ENCODE measurements around the gene SPATA20.

The SPATA20 gene

GRCh38 chr17:50540560-50541401 lies 6.2 kb upstream of the SPATA20 start:
- no peak for DNase-seq

DNA sequence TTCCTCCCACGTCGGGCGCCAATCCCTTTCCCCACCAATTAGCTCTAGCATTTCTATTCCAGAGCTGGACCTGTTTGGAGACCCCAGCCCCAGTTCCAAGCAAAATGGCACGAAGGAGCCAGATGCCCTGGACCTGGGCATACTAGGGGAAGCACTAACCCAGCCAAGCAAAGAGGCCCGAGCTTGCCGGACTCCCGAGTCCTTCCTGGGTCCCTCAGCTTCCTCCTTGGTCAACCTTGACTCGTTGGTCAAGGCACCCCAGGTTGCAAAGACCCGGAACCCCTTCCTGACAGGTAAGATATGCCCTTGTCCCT lies 5.6 kb upstream of the SPATA20 start:
- no peak for DNase-seq

- DNase-seq, result peak; percentile 75 to 81
These were observed 5.0 kb upstream of the SPATA20 start for GRCh38 chr17:50541716-50542688.

DNA sequence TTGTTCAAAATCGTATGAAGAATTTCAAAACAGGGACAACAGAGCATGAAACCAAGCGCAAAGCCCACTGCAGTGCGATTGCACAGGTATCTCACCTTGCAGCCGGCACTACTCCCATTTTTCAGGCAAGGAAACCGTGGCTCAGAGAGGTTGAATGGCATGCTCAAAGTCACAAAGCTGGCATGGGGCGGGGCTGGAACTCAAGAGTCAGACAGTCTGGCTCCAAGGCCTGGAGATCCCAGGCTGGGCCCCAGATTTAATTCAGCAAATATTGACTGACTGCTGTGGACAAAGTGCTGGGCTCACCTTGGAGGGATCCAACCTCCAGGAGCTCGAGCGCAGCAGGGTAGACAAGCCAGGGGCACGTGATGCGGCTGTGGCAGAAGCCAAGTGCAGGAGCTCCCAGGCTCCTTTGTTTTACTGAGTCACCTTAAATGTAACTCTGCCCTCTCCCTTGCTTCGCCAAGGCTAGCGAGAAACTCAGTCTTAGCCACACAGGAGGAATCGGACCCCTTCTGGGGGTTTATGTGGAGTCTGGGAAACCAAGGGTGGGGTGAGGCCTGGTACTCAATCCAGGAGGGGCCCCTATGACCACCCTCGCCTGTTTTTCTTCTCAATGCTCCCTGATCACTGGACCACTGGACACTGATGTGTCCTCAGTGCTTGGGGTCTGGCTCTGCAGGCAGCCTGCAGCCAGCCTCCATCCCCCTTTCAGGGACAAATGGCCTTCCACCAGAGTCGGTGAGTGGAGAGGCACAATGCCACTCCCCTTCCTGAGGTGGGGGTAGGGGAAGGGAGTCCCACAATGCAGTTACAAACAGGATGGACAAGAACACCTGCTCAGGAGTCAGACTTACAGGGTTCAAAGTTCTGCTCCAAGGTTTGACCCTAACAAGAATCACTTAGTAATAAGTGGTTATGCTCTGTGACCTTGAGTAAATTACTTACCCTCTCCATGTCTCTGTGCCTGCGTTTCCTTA lies 3.9 kb upstream of the SPATA20 start:
- DNase-seq, result no peak

- no peak for DNase-seq
These were observed 2.5 kb upstream of the SPATA20 start for GRCh38 chr17:50544516-50544915.

DNA sequence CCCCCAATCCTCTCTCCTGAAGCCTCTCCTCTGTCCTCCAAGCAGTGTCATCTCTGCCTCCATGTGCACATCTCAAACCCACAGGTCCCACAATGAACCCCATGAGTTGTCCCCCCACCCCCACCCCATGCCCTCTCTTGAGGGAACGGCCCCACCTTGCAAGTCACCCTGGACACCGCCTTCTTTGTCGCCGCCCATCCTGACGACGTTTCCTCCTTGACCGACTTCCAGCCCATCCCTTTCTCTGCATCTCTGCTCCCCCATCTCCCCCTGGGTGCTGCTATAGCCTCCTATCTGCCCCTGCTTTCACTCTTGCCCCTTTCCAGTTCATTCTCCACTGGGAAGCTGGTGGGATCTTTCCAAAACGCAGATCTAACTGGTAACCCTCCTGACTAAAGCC lies 1.7 kb upstream of the SPATA20 start:
- DNase-seq, result no peak

DNA sequence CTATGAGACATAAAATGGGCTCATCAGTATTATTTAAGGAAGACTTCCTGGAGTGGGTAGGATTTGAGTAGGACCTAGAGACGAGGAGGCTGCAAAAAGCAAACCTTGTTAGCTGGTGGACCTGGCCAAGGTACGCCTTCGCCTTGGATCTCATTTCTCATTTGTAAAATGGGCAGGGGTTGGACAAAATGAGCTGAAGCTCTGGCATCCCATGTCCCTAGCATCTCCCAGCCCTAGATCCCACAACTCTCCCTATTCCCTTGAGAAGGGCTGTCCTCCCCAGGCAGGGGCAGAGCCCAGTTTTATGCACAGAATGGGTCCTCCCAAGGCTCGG lies 306 bp upstream of the SPATA20 start:
- DNase-seq, result no peak

- DNase-seq, result no peak
These were observed 736 bp downstream of the SPATA20 start for GRCh38 chr17:50547736-50548083.

DNA sequence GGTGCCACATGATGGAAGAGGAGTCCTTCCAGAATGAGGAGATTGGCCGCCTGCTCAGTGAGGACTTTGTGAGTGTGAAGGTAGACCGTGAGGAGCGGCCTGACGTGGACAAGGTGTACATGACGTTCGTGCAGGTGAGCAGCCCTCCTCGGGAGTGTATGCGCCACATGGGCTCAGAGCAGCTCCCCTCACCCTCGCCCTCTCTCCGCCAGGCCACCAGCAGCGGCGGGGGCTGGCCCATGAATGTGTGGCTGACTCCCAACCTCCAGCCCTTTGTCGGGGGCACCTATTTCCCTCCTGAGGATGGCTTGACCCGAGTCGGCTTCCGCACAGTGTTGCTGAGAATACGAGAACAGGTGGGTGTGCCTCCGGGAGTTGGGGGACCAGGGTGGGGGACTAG lies 1.9 kb downstream of the SPATA20 start:
- DNase-seq, result no peak

DNA sequence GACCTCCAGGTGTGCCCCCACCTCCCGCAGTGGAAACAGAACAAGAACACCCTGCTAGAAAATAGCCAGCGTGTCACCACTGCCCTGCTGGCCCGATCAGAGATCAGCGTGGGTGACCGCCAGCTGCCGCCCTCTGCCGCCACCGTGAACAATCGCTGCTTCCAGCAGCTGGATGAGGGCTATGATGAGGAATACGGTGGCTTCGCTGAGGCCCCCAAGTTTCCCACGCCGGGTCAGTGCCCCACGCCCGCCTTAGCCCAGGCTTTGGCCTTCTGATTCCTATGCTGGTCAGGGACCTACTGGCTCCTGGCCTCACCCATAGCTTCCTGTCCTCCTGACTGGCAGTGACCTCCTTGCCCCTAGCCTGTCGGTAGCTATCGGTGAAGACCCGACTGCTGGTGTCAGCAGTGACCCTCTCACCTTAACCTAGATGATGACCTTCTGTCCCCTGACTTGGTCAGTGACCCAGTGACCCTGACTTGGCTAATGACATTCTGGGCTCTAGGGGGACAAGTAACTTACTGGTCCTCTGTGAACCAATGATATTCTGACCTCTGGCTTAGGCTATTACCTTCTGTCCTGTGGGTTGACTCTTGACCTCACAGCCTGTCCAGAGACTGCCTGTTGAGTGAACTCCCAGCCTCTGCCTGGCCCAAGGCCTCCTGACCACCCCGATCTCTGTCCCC lies 2.4 kb downstream of the SPATA20 start:
- DNase-seq, result no peak

GRCh38 chr17:50549969-50550368 lies 3.0 kb downstream of the SPATA20 start:
- DNase-seq, result no peak

- DNase-seq, result no peak
These were observed 3.9 kb downstream of the SPATA20 start for GRCh38 chr17:50550661-50551432.

- no peak for DNase-seq
These were observed 4.5 kb downstream of the SPATA20 start for GRCh38 chr17:50551433-50551815.

GRCh38 chr17:50551884-50552283 lies 4.9 kb downstream of the SPATA20 start:
- DNase-seq, result no peak

- no peak for DNase-seq
These were observed 7.2 kb downstream of the SPATA20 start for GRCh38 chr17:50554201-50554600.

DNA sequence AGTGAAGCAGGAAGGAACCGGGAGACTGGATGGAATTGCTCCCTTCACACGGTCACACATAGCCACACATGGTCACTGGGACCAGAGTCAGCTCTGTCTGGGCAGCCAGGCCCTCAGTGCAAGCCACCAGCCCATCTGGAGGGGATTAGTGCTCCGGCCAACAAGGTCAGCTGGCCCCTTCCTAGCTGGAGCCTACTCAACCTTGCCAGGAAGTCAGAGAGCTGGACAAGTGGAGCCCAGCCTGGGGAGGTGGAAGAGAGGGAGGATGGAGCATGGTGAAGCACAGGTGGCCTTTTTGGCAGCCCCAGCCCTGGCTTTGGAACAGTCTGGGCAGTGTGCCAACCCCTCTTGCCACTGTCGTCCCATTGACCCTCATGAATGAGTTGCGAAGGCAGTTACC lies 9.8 kb downstream of the SPATA20 start:
- no peak for DNase-seq

GRCh38 chr17:50557630-50558029 lies 10.7 kb downstream of the SPATA20 start:
- DNase-seq, result no peak

DNA sequence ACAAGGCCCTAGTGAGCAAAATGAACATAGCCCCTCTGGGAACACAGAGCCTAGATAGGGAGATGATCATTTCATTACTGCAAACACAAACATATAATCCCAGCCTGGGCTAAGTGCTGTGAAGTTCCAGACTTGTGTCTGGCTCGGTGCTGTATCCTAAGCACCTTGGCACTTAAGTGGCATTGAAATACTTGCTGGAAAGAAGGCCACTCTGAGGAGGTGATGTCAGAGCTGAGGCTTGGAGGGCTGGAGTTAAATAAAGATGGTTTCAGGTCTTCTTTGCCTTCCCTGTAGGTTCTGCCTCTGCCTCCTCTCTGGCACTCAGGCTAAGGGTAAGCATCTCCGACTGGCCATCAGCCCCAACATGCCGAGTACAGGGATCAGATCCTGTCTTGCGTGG lies 11.1 kb downstream of the SPATA20 start:
- no peak for DNase-seq

- DNase-seq, result no peak
These were observed 11.6 kb downstream of the SPATA20 start for GRCh38 chr17:50558581-50558940.

GRCh38 chr17:50558941-50559614 lies 12.1 kb downstream of the SPATA20 start:
- DNase-seq, result no peak

DNA sequence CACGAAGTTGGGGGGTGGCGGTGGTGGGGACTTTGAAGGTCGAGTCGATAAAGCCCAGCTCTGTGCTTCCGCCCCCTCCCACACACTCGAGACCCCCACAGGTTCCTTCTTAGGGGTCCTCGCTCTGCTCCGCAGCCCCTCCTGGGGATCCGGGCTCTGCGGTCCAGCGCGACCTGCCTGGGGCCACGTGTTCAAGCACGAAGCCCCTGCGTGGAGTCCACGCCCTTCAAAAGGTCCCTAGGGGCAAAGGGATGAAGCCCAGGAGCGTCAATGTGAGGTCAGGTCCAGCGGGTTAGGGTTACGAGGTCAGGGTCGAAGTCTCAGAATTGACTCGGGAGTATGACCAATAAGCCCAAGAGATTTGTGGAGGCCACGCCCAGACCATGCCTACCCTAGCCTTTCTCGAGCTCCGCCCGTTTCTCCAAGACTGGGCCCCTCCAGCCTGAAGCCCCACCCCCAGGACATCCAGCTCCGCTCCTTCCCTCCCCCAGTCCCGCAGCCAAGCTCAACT lies 12.8 kb downstream of the SPATA20 start:
- DNase-seq, result peak in 1 of 2 donors; percentile 33

Measured in CD4-positive, alpha-beta T cell treated with Interleukin-4 for 1 hour (primary cell).